ENCODE results near the gene DDR2. TPM values are rescaled to one million over a fixed set of nuclear protein-coding genes. Genes with fewer than 3 reads are reported as not detected.
A peak's percentile ranks its signal among the peaks of the same experiment; 100 is the strongest.
"Not testable (repeated sequence)": the region's sequence is repeated elsewhere in the genome, so short reads cannot be mapped to it uniquely, and the experiment has no call there.

DDR2 gene
- total RNA-seq, 2 experiments from 2014 or later, result 0.22 to 0.42 TPM

DNA sequence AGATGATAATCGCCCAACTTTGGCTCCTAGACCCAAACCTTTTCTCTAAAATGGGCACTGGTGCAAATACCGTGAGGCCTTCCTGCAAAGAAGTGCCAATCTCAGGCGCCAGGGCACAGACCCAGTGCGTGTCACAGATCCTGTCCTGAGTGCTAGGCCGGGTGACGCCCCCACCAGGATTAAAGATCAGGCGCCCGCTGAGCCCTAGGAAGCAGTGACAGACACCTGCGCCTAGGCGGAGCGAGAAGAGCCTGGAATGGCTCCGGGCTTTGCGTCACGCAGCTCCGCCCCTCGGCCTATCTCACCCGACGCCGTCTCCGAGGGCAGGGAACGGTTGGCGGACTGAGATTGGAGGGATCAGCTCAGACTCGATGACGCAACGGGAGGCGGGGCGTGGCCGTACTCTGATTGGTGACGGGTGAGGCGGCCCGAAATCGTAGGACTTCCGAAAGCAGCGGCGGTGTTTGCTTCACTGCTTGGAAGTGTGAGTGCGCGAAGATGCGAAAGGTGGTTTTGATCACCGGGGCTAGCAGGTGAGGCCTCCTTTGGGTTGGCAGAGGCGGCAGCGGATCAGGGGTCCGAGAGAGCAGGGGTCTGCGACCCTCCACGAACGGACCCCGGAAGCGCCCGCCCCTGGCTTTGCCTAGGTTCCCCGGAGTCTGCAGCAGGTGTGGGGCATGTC lies 158.2 kb downstream of the DDR2 start, which contains the start of gene HSD17B7:
TSS of gene HSD17B7 (plus strand) at position 400 of the 682 bp plus-strand sequence. CDS start at position 499, 99 bp downstream.
- H3K9me3 Mint-ChIP-seq; H3K27me3 Mint-ChIP-seq; H3K4me1 Mint-ChIP-seq (ENCODE audit: low read depth); H3K36me3 ChIP-seq (ENCODE audit: insufficient read depth, low read length); H3K27me3 ChIP-seq (ENCODE audit: control insufficient read depth in 1 of 2, insufficient read depth in 2 of 2, low read length in 2 of 2); CTCF ChIA-PET; H3K9me3 ChIP-seq (ENCODE audit: control insufficient read depth in 1 of 2, insufficient read depth in 1 of 2, low read length in 2 of 2); H3K4me1 ChIP-seq (ENCODE audit: insufficient read depth, low read length): not testable (repeated sequence)
- H3K4me3 Mint-ChIP-seq, result peak within 1 kb of the TSS; percentile 96
- H3K4me3 ChIP-seq (ENCODE audit: low read length), result peak within 1 kb of the TSS; percentile 55
- peak; percentile 97 for ATAC-seq (ENCODE audit: poor library complexity)
- peak; percentile 37 to 91 (median 66) for DNase-seq
- H3K27ac Mint-ChIP-seq, result peak within 1 kb of the TSS; percentile 96
- peaks cover 34% of the 10 kb centered on the region for H3K36me3 Mint-ChIP-seq (ENCODE audit: low read depth)
- peak within 1 kb of the TSS; percentile 67 to 70 for H3K27ac ChIP-seq (ENCODE audit: low read depth in 1 of 2, low read length in 2 of 2)
- POLR2A ChIA-PET, result interaction anchor here (1.0 kb wide), 1 partner anchor 11 kb away, joined by 3 read pairs; no protein-coding TSS in a partner anchor
- intact Hi-C loops (cut with DNase I, micrococcal nuclease), result loop anchor here in 1 of 2 experiments (5.0 to 10.0 kb wide), 2 partner anchors 293 to 534 kb away; partner anchors contain the start of genes NUF2 and UHMK1

DNA sequence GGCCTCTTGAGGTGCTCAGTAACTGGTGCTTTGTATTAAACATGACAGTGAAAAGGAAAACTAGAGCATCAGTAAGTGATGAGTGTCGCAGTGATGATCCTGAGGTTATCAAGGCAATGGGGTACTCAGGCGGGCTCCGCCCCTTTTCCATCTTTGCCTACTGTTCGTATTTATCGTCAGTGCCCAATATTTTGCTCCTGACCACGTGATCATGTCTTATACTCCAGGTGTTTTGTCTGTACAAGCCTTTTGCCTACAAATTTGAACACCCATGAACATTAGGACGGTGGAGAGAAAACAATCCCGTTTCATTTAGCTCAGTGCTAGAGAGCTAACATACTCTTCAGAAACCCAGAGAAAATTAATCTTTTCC lies 158.7 kb downstream of the DDR2 start:
- H3K4me1 Mint-ChIP-seq (ENCODE audit: low read depth), result peaks cover 14% of the 10 kb centered on the region
- ATAC-seq (ENCODE audit: poor library complexity), result peak; percentile 35
- CTCF ChIA-PET; H3K4me1 ChIP-seq (ENCODE audit: insufficient read depth, low read length); H3K9me3 ChIP-seq (ENCODE audit: control insufficient read depth in 1 of 2, insufficient read depth in 1 of 2, low read length in 2 of 2); H3K9me3 Mint-ChIP-seq; H3K27me3 ChIP-seq (ENCODE audit: control insufficient read depth in 1 of 2, insufficient read depth in 2 of 2, low read length in 2 of 2); H3K27me3 Mint-ChIP-seq; H3K36me3 ChIP-seq (ENCODE audit: insufficient read depth, low read length); POLR2A ChIA-PET: not testable (repeated sequence)
- H3K36me3 Mint-ChIP-seq (ENCODE audit: low read depth), result peaks cover 39% of the 10 kb centered on the region
- peak in 3 of 14 experiments; percentile 20 to 35 (median 26) for DNase-seq
- Histone ChIP-seq H3K4me3 (ENCODE audit: low read length) (peak overlapping the region; percentile 55), H3K27ac (ENCODE audit: low read depth in 1 of 2, low read length in 2 of 2) (peak overlapping the region; percentile 53 to 64)
- peak overlapping the region; percentile 96 for H3K27ac Mint-ChIP-seq
- peak overlapping the region; percentile 96 for H3K4me3 Mint-ChIP-seq
- intact Hi-C loops (cut with DNase I, micrococcal nuclease), result loop anchor here in 1 of 2 experiments (5.0 to 10.0 kb wide), 2 partner anchors 294 to 534 kb away; partner anchors contain the start of genes NUF2 and UHMK1

DNA sequence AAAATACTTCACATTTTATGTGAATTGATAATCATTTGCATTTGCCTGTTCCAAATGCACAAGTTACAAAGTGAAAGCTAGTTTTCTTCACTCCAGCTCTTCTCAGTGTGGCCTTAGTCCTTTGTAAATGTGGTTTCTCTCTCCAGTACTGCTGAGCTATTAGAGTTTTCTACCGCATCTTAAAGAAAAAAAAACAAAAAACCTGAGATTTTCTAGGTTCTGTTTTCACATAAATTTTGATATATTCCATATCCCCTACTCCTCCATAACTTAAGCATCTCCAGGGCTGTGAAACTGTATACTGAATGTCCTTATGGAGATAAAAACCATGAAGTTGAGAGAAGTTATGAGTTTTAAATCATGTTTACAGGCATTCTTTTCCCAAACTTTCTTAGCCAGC lies 162.0 kb downstream of the DDR2 start:
- H3K27ac Mint-ChIP-seq; H3K9me3 Mint-ChIP-seq; H3K4me1 ChIP-seq (ENCODE audit: insufficient read depth, low read length); H3K27ac ChIP-seq (ENCODE audit: low read depth in 1 of 2, low read length in 2 of 2); H3K27me3 Mint-ChIP-seq; H3K27me3 ChIP-seq (ENCODE audit: control insufficient read depth in 1 of 2, insufficient read depth in 2 of 2, low read length in 2 of 2); ATAC-seq (ENCODE audit: poor library complexity); H3K9me3 ChIP-seq (ENCODE audit: control insufficient read depth in 1 of 2, insufficient read depth in 1 of 2, low read length in 2 of 2); CTCF ChIA-PET; H3K4me3 ChIP-seq (ENCODE audit: low read length); DNase-seq; H3K4me3 Mint-ChIP-seq; POLR2A ChIA-PET: not testable (repeated sequence)
- peaks cover 20% of the 10 kb centered on the region for H3K36me3 ChIP-seq (ENCODE audit: insufficient read depth, low read length)
- Mint-ChIP-seq H3K4me1 (ENCODE audit: low read depth) (peaks cover 16% of the 10 kb centered on the region), H3K36me3 (ENCODE audit: low read depth) (peaks cover 69% of the 10 kb centered on the region)
- intact Hi-C loops (cut with DNase I, micrococcal nuclease), result loop anchor here in 1 of 2 experiments (5.0 to 10.0 kb wide), 2 partner anchors 297 to 531 kb away; partner anchors contain the start of genes NUF2 and UHMK1

DNA sequence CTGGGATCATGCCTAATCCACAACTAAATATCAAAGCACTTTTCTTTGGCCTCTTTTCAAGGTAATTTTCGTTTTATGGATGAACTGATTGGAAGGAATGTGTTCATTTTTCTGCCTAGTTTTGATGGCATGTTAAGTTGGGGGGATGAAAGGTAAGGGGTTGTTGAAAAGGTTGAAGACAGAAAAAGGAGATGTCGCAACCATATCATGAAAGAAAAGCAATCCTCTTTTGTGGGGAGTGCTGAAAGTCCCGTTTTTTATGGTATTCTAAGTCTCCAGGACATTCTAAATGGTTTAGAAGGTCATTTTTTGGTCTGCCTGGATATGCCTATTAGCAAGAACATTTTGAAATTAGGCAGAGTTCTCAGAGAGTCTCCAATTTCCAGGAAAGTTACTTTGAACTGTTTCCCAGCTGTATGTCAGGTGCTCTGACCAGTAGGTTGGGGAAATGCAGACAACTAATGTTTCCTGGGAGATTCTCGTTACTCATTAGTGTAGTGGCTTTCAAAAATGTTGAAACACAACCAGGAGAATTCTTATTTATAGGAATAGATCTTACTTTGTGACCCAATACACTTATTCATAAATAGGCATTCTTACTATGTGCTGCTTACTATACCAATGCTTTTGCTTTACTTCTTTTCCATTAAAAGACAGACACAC lies 164.5 kb downstream of the DDR2 start:
- H3K9me3 Mint-ChIP-seq; H3K4me1 ChIP-seq (ENCODE audit: insufficient read depth, low read length); CTCF ChIA-PET; ATAC-seq (ENCODE audit: poor library complexity); H3K9me3 ChIP-seq (ENCODE audit: control insufficient read depth in 1 of 2, insufficient read depth in 1 of 2, low read length in 2 of 2); H3K27ac ChIP-seq (ENCODE audit: low read depth in 1 of 2, low read length in 2 of 2); POLR2A ChIA-PET; H3K4me3 Mint-ChIP-seq; DNase-seq; H3K27me3 ChIP-seq (ENCODE audit: control insufficient read depth in 1 of 2, insufficient read depth in 2 of 2, low read length in 2 of 2); H3K27me3 Mint-ChIP-seq; H3K27ac Mint-ChIP-seq; H3K4me3 ChIP-seq (ENCODE audit: low read length): not testable (repeated sequence)
- peaks cover 88% of the 10 kb centered on the region for H3K36me3 Mint-ChIP-seq (ENCODE audit: low read depth)
- intact Hi-C loops (cut with DNase I, micrococcal nuclease), result loop anchor here in 1 of 2 experiments (10.0 kb wide), 1 partner anchor 528 kb away; the partner anchor contains the start of gene NUF2
- peaks cover 16% of the 10 kb centered on the region for H3K4me1 Mint-ChIP-seq (ENCODE audit: low read depth)
- peaks cover 36% of the 10 kb centered on the region for H3K36me3 ChIP-seq (ENCODE audit: insufficient read depth, low read length)

DNA sequence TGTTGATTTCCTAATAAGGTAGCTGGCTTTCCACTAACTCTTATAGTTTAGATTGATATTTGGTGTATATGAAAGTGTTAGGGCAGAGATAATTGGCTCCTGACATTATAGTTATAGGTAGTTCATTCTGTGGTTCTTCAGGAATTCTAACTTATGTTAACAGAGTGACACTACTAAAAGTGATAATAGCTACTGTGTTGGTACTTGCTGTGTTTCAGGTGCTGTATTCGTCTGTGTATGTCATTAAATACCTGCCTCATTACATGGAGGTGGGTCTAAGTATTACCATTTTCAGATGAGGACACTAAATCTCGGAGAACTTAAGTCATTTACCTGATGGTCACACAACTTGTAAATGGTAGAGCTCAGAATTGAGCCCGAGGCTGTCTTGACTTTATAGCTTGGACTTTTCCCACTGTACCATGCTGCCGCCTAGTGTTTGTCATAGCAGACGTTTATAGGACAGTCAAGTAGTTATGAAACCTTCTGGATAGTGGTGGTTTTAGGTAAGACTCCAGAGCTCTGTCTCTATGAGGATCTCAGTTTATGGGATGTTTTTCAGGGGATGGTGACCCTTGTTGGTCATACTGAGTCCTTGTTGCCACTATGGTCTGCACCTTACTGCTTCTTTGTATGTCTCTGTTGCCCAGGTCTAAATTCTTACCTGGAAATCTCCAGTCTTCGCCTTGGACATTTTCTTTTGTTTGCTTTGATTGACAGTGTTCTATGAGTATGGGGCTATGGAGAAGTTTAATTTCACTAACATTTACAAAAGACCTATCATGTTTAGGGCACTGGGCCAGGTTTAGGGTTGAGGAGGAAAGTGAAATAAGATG lies 167.9 kb downstream of the DDR2 start:
- H3K4me1 ChIP-seq (ENCODE audit: insufficient read depth, low read length); H3K27ac ChIP-seq (ENCODE audit: low read depth in 1 of 2, low read length in 2 of 2); H3K27me3 Mint-ChIP-seq; H3K4me1 Mint-ChIP-seq (ENCODE audit: low read depth); H3K9me3 Mint-ChIP-seq; H3K4me3 Mint-ChIP-seq; H3K9me3 ChIP-seq (ENCODE audit: control insufficient read depth in 1 of 2, insufficient read depth in 1 of 2, low read length in 2 of 2); H3K27me3 ChIP-seq (ENCODE audit: control insufficient read depth in 1 of 2, insufficient read depth in 2 of 2, low read length in 2 of 2); H3K4me3 ChIP-seq (ENCODE audit: low read length); H3K27ac Mint-ChIP-seq; ATAC-seq (ENCODE audit: poor library complexity); POLR2A ChIA-PET; CTCF ChIA-PET: not testable (repeated sequence)
- DNase-seq, result peak in 1 of 14 experiments; percentile 11
- peaks cover 91% of the 10 kb centered on the region for H3K36me3 Mint-ChIP-seq (ENCODE audit: low read depth)
- intact Hi-C loops (cut with DNase I, micrococcal nuclease), result loop anchor here in 1 of 2 experiments (10.0 kb wide), 1 partner anchor 525 kb away; the partner anchor contains the start of gene NUF2
- H3K36me3 ChIP-seq (ENCODE audit: insufficient read depth, low read length), result peaks cover 45% of the 10 kb centered on the region

DNA sequence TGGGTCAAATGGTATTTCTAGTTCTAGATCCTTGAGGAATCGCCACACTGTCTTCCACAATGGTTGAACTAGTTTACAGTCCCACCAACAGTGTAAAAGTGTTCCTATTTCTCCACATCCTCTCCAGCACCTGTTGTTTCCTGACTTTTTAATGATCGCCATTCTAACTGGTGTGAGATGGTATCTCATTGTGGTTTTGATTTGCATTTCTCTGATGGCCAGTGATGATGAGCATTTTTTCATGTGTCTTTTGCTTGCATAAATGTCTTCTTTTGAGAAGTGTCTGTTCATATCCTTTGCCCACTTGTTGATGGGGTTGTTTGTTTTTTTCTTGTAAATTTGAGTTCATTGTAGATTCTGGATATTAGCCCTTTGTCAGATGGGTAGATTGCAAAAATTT lies 175.2 kb downstream of the DDR2 start:
- H3K27me3 Mint-ChIP-seq; H3K27me3 ChIP-seq (ENCODE audit: control insufficient read depth in 1 of 2, insufficient read depth in 2 of 2, low read length in 2 of 2); DNase-seq; H3K4me1 Mint-ChIP-seq (ENCODE audit: low read depth); H3K27ac ChIP-seq (ENCODE audit: low read depth in 1 of 2, low read length in 2 of 2); H3K4me3 ChIP-seq (ENCODE audit: low read length); POLR2A ChIA-PET; H3K9me3 ChIP-seq (ENCODE audit: control insufficient read depth in 1 of 2, insufficient read depth in 1 of 2, low read length in 2 of 2); H3K4me3 Mint-ChIP-seq; H3K27ac Mint-ChIP-seq; H3K4me1 ChIP-seq (ENCODE audit: insufficient read depth, low read length); CTCF ChIA-PET; ATAC-seq (ENCODE audit: poor library complexity); H3K9me3 Mint-ChIP-seq; intact Hi-C loops (cut with DNase I, micrococcal nuclease): not testable (repeated sequence)
- H3K36me3 ChIP-seq (ENCODE audit: insufficient read depth, low read length), result peaks cover 27% of the 10 kb centered on the region
- peaks cover 83% of the 10 kb centered on the region for H3K36me3 Mint-ChIP-seq (ENCODE audit: low read depth)

Data from CD4-positive, alpha-beta T cell (primary cell).